Measurements from ENCODE around the gene AIRE.

GRCh38 chr21:44325386-44326271, 40.0 kb downstream of the AIRE start:
- no peak for TF ChIP-seq POLR2A (IDR thresholded peaks at IDR 0.05)
- no peak for TF ChIP-seq CTCF (IDR thresholded peaks at IDR 0.05)
- TF ChIP-seq EP300 (IDR thresholded peaks at IDR 0.05), result no peak

Data from tibial nerve (tissue), 4 donors.